Activated naive CD4-positive, alpha-beta T cell treated with anti-CD3 and anti-CD28 coated beads, Interleukin-2, amount 10 ng/mL, durations not matched to agents 7 days and 5 days (primary cell): ENCODE data around the gene RBBP9.
"Not testable (repeated sequence)": the region's sequence is repeated elsewhere in the genome, so short reads cannot be mapped to it uniquely, and the experiment has no call there.

Experiments used
- CTCF ChIA-PET: fragments of 350-600 bp; sonication (Branson Sonifier 250); formaldehyde crosslinking; loops from one replicate; lab custom pipeline; 2021; ENCODE audit warnings: antibody characterized with exemption; lab: Charles Lee
- DNase-seq: peaks from one replicate; pipeline ENCODE4 v3.0.0-alpha.2; 2020
- H3K27ac Mint-ChIP-seq: one replicate; pipeline ENCODE4 v1.8.0; 2021; ENCODE audit warnings: mild to moderate bottlenecking, moderate library complexity, mixed read lengths
- H3K27me3 Mint-ChIP-seq: one replicate; pipeline ENCODE4 v1.8.0; 2021; ENCODE audit warnings: mild to moderate bottlenecking, mixed read lengths
- H3K36me3 Mint-ChIP-seq: one replicate; pipeline ENCODE4 v1.8.0; 2021; ENCODE audit warnings: mixed read lengths
- H3K4me1 Mint-ChIP-seq: one replicate; pipeline ENCODE4 v1.8.0; 2021; ENCODE audit warnings: mixed read lengths
- H3K4me3 Mint-ChIP-seq: one replicate; pipeline ENCODE4 v1.8.0; 2021; ENCODE audit warnings: mild to moderate bottlenecking, moderate library complexity, mixed read lengths
- H3K9me3 Mint-ChIP-seq: one replicate; pipeline ENCODE4 v1.8.0; 2021; ENCODE audit warnings: mixed read lengths

RBBP9 gene

DNA sequence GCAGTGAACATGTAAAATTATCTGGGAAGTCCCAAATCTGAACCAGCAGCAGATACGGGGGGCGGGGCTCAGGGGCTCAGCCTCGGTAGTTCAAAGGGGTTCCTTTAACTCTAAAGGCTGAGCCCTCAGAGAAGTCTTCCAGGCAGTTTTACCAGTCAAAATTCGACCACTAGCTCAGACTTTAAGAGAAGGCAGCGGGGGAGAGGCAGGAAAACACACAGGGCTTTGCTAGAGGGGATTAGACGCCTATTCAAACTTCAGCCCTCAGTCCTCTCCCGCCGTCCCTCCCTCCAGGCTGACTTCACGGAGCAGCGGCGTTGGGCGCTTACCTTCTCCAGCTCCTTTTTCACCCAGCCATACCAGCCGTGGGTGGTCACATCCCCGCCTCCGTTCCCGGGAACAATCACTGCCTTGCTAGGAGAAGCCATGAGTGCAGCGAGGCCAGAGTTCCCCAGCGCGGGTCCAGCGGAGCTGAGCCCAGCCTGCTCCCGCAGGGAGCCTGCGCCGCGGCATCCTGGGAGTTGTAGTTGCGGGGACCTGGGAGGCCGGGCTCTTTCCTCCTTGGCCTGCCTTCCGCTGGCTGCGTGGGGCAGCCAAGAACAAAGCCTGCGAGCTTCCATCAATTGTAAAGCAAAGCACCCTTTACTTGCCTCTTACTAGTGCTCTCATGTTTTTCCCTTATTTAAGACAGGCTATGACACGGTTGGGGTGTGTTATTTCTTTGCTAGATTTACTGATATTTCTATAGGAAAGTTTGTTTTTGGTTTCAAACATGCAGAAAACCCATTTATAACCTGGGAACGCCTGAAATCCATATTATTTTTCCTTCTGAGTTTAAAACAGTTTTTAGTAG is at the start of gene RBBP9:
Gene RBBP9 (minus strand): TSS at position 486 of the 853 bp plus-strand sequence. CDS start 58 bp downstream, at position 428.
- Mint-ChIP-seq H3K4me3 (peak within 1 kb of the TSS; percentile 96), H3K27me3 (peaks cover 3% of the 10 kb centered on the region), H3K27ac (peak within 1 kb of the TSS; percentile 84), H3K4me1 (peaks cover 24% of the 10 kb centered on the region), H3K36me3 (peaks cover 10% of the 10 kb centered on the region), H3K9me3 (no peaks in the 10 kb centered on the region)
- DNase-seq: peak; percentile 86
- CTCF ChIA-PET: interaction anchor here (1.6 to 3.1 kb wide), 3 partner anchors 10 to 30 kb away, joined by 3 to 17 read pairs (median 6); partner anchors contain the start of genes DZANK1, POLR3F and SEC23B

DNA sequence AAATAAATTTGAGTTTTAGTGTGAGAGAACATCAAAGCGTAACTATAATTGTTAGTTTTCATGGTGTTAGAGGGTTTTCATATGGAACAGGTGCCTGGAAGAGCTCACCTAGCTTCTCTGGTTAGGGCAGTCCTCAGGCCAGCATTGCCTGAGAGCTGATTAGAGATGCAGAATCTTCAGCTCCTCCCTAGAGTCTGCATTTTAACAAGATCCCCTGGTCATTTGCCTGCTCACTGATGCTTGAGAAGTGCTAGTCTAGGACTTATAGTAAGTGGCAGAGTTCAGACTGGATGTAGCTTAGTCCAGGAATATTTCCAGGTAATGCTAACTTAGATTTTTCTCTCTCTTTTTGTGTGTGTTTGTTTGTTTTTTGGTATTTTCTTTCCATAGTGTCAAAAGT is 48.5 kb upstream of the RBBP9 start:
- Mint-ChIP-seq H3K9me3 (no peaks in the 10 kb centered on the region), H3K4me1 (no peaks in the 10 kb centered on the region), H3K36me3 (peaks cover 45% of the 10 kb centered on the region), H3K27me3 (no peaks in the 10 kb centered on the region), H3K27ac (no peak overlapping the region), H3K4me3 (no peak overlapping the region)
- CTCF ChIA-PET: no interaction called here
- DNase-seq: no peak

DNA sequence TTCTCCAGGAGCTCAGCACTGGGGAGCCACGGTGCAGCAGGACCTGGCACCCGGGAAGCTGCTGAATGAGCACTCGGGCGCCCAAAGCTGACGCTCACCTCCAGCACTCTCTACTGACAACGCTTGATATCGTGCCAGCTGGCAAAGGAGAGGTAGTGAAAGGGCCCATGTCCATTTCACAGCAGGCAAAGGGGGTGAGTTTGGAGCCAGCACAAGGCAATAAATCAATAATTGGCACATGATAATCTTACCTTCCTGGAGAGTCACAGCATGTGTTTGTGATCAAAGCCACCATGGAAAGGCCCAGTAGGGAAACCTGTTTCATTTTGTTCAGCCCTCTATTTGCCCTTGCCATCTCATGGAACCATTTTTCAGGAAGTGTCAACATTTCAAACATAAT is 46.9 kb upstream of the RBBP9 start:
- DNase-seq: no peak
- H3K4me1 Mint-ChIP-seq: no peaks in the 10 kb centered on the region
- H3K27ac Mint-ChIP-seq: no peak overlapping the region
- H3K9me3 Mint-ChIP-seq: no peaks in the 10 kb centered on the region
- CTCF ChIA-PET: no interaction called here
- H3K36me3 Mint-ChIP-seq: peaks cover 51% of the 10 kb centered on the region
- no peaks in the 10 kb centered on the region for H3K27me3 Mint-ChIP-seq
- H3K4me3 Mint-ChIP-seq: no peak overlapping the region

DNA sequence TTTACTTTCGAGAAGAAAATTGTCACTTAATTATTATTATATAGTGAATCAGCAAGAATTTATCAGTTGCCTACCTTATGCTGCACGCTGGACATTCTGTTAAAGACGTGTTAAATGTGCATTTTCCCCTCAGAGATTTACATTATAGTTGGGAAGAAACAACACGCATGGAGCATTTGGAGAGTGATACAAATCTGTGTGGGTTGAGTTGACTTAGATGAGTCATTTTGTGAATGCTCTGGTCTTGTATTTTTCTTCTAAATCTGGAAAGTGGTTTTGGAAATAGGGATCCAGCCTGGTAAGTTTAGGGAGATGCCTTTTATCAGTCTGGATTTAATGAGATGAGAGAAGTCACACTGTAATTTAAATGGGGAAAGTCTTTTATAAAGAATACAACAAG is 46.2 kb upstream of the RBBP9 start:
- Mint-ChIP-seq H3K4me3 (no peak overlapping the region), H3K27me3 (no peaks in the 10 kb centered on the region), H3K4me1 (no peaks in the 10 kb centered on the region), H3K27ac (no peak overlapping the region), H3K36me3 (peaks cover 46% of the 10 kb centered on the region), H3K9me3 (no peaks in the 10 kb centered on the region)
- no peak for DNase-seq
- CTCF ChIA-PET: no interaction called here

DNA sequence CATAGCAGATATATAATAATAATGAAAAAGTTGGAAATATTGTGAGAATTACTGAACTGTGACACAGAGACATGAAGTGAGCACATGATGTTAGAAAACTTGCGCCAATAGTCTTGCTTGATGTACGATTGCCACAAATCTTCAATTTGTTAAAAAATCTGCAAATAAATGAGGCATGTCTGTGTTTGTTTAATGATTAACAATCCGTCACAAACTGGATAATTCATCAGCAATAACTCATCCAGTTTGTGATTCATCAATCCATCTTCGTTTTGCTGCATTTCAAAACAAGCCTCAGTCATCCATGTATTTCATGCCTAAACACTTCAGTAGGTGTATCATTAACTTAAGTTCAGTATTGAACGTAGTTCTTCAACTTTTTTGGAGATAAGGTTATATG is 44.7 kb upstream of the RBBP9 start:
- Mint-ChIP-seq H3K27me3 (no peaks in the 10 kb centered on the region), H3K9me3 (no peaks in the 10 kb centered on the region), H3K4me1 (no peaks in the 10 kb centered on the region), H3K4me3 (no peak overlapping the region), H3K36me3 (peaks cover 53% of the 10 kb centered on the region), H3K27ac (no peak overlapping the region)
- no peak for DNase-seq
- CTCF ChIA-PET: no interaction called here

DNA sequence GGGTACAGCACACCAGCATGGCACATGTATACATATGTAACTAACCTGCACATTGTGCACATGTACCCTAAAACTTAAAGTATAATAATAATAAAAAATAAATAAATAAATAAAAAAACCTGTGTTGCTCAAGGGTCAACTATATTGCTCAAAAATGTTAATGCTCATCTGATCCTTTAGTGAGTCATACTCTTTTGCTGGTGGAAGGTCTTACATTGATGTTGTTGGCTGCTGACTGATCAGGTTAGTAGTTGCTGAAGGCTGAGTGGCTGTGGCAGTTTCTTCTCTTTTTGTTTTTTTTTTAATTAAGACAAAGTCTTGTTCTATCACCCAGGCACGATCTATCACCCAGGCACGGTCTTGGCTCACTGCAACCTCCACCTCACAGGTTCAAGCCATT is 40.6 kb upstream of the RBBP9 start:
- Mint-ChIP-seq H3K27ac (no peak overlapping the region), H3K36me3 (peaks cover 55% of the 10 kb centered on the region), H3K27me3 (no peaks in the 10 kb centered on the region), H3K9me3 (no peaks in the 10 kb centered on the region), H3K4me1 (no peaks in the 10 kb centered on the region), H3K4me3 (no peak overlapping the region)
- no peak for DNase-seq
- CTCF ChIA-PET: interaction anchor here (0.6 kb wide), 1 partner anchor 64 kb away, joined by 3 read pairs; no protein-coding TSS in a partner anchor

DNA sequence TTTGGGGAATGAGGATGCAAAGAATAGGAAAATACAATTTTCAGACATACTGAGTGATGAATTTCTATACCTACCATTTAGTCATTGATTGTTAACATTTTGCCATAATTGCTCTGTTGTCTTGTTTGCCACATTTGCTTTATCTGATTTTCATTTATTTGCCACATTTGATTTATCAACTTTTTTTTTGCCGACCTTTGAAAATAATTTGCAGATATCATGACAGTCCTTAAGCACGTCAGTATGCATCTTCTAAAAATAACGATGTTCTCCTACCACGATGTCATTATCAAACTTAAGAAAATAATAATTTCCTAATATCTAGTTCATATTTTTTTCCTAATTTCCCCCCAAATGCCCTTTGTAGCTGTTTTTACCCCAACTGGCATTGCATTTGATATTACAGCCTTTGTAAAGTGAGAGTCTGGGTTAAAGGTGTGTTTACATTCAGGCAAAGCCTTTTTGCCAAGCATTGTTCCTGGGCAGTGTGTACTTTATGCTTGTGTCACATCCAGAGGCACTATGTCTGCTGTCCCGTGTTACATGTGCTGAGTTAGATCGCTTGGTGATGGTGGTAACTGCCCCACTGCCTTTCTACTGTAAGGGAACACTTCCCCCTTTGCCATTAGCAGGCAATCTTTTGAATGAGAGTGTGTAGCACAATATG is 37.1 kb upstream of the RBBP9 start:
- Mint-ChIP-seq H3K27me3 (no peaks in the 10 kb centered on the region), H3K4me3 (no peak overlapping the region), H3K27ac (no peak overlapping the region), H3K9me3 (no peaks in the 10 kb centered on the region), H3K4me1 (no peaks in the 10 kb centered on the region), H3K36me3 (peaks cover 67% of the 10 kb centered on the region)
- DNase-seq: no peak
- CTCF ChIA-PET: no interaction called here

DNA sequence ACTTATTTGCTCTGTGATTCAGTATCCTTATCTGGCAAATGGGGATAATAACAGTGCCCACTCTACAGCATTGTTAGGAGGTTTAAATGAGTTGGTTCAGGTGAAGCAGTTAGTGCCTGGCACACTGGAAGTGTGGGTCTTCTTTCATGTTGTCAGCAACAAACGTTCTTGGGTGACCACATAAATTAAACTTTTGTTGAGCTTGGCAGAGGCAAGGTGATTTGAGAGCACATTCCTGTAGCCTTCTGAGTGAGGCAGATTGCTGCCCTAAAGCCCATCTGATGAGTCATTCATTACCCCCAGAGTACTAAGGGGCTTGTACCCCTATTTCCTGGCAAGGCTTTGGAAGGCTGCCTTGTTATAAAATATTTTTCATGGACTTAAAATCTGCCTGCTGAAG is 36.5 kb upstream of the RBBP9 start:
- Mint-ChIP-seq H3K27ac (no peak overlapping the region), H3K9me3 (no peaks in the 10 kb centered on the region), H3K36me3 (peaks cover 72% of the 10 kb centered on the region), H3K4me1 (no peaks in the 10 kb centered on the region), H3K4me3 (no peak overlapping the region), H3K27me3 (no peaks in the 10 kb centered on the region)
- DNase-seq: no peak
- CTCF ChIA-PET: no interaction called here

DNA sequence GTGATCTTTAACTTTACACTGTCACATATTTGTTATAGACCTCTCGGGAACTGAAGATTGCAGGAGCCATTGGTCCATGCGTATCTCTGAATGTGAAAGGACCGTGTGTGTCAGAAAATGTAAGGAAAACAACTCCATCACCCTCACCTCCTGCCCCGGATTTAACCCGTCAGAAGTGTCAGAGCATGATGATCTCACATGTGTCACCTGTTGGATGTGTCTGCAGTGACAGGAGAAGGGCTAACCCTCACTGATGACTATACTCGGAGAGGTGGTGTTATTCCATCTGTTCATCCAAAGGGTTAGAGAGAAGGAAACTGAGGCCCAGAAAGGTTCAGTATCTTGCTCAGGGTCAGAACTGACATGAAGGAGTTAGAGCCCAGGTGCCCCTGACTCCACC is 35.6 kb upstream of the RBBP9 start:
- Mint-ChIP-seq H3K4me1 (no peaks in the 10 kb centered on the region), H3K4me3 (no peak overlapping the region), H3K36me3 (peaks cover 74% of the 10 kb centered on the region), H3K27ac (no peak overlapping the region), H3K27me3 (no peaks in the 10 kb centered on the region), H3K9me3 (no peaks in the 10 kb centered on the region)
- CTCF ChIA-PET: no interaction called here
- no peak for DNase-seq

DNA sequence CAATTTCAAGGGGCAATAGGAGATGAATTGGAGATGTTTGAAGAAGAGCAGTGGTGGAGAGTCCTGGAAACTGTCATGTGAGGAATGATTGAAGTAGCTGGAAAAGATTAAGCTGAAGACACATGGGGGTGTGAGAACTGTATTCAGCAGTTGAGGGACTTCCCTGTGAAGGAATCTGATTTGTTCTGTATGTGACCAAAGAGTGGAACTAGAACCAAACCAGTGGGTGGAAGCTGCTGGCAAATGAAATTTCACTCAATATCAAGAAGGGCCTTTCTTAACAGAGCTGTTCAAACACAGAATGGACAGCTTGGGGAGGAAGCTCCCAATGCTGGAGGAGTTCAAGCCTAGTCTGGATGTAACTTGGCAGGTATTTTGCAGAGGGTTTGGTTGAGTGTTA is 32.0 kb upstream of the RBBP9 start:
- CTCF ChIA-PET: no interaction called here

DNA sequence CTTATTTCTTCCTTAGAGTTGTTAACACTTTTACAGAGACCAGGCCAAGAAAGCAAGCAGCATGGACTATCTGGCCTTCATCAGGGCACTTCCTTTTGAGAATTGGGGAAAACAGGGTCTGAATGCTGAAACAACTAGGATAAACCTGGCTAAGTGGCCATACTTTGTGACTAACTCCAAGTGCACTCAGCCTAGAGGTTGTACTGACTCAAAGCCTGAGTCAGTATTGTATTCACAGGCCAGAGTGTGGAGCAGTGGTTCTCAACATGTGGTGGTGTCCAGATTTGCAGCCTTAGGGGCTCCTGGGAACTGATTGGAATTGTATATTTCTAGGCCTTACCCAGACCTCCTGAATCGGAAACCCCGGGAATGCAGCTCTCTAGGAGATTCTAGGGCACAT is 30.8 kb upstream of the RBBP9 start:
- CTCF ChIA-PET: no interaction called here
- Mint-ChIP-seq H3K27ac (no peak overlapping the region), H3K4me3 (no peak overlapping the region), H3K4me1 (no peaks in the 10 kb centered on the region), H3K27me3 (no peaks in the 10 kb centered on the region), H3K36me3 (peaks cover 63% of the 10 kb centered on the region), H3K9me3 (no peaks in the 10 kb centered on the region)
- DNase-seq: no peak

More for the DNA sequence above, 32.0 kb upstream of the RBBP9 start:
- H3K4me1 Mint-ChIP-seq: no peaks in the 10 kb centered on the region
- H3K27me3 Mint-ChIP-seq: no peaks in the 10 kb centered on the region
- no peak for DNase-seq
- H3K27ac Mint-ChIP-seq: no peak overlapping the region
- no peaks in the 10 kb centered on the region for H3K9me3 Mint-ChIP-seq
- no peak overlapping the region for H3K4me3 Mint-ChIP-seq
- H3K36me3 Mint-ChIP-seq: peaks cover 67% of the 10 kb centered on the region

DNA sequence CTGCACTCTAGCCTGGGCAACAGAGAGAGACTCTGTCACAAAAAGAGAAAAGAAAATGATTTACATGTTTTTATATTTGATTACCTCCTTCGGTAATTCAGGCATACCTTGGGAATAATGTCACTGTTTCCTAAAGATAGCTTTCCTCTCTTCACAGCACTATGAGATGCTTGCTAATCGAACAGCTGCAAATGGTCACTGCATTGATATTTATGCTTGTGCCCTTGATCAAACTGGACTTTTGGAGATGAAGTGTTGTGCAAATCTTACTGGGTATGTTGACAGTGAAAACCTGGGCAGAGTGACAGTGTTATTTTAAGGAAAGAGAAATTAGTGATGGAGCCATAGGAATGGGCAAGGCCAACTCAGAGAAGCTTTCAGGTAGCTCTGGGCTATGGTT is 30.3 kb upstream of the RBBP9 start:
- no peak for DNase-seq
- H3K27ac Mint-ChIP-seq: no peak overlapping the region
- no peaks in the 10 kb centered on the region for H3K27me3 Mint-ChIP-seq
- H3K4me1 Mint-ChIP-seq: no peaks in the 10 kb centered on the region
- H3K9me3 Mint-ChIP-seq: no peaks in the 10 kb centered on the region
- H3K4me3 Mint-ChIP-seq: no peak overlapping the region
- peaks cover 58% of the 10 kb centered on the region for H3K36me3 Mint-ChIP-seq
- CTCF ChIA-PET: no interaction called here

DNA sequence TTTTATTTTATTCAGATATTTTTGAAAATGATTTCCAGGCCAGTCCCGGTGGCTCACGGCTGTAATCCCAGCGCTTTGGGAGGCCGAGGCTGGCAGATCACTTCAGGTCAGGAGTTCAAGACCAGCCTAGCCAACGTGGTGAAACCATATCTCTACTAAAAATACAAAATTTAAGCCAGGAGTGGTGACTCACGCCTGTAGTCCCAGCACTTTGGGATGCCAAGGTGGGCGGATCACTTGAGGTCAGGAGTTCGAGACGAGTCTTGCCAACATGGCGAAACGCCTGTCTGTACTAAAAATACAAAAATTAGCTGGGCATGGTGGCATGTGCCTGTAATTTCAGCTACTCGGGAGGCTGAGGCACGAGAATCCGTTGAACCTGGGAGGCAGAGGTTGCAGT is 29.7 kb upstream of the RBBP9 start:
- CTCF ChIA-PET, H3K9me3 Mint-ChIP-seq, DNase-seq, H3K27me3 Mint-ChIP-seq, H3K27ac Mint-ChIP-seq, H3K4me1 Mint-ChIP-seq, H3K4me3 Mint-ChIP-seq: not testable (repeated sequence)
- H3K36me3 Mint-ChIP-seq: peaks cover 52% of the 10 kb centered on the region

DNA sequence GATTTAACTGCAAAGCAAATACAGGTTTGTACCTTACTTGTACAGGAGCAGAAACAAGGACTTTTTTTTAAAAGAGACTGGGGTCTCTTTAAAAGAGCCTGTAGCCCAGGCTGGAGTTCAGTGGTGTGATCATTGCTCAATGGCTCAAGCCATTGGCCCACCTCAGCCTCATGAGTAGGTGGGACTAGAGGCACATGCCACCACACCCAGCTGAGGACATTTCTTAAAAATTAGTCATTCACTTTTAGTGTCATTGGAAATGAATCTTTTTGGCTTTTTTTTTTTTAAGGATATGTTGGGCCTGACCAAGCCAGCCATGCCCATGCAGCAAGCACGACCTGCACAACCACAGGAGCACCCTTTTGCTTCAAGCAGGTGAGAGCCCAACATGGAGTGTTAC is 27.6 kb upstream of the RBBP9 start:
- Mint-ChIP-seq H3K4me1 (no peaks in the 10 kb centered on the region), H3K27me3 (no peaks in the 10 kb centered on the region), H3K36me3 (peaks cover 37% of the 10 kb centered on the region), H3K4me3 (no peak overlapping the region), H3K9me3 (no peaks in the 10 kb centered on the region), H3K27ac (no peak overlapping the region)
- CTCF ChIA-PET: interaction anchor here (1.0 kb wide), 1 partner anchor 10 kb away, joined by 3 read pairs; no protein-coding TSS in a partner anchor
- no peak for DNase-seq

DNA sequence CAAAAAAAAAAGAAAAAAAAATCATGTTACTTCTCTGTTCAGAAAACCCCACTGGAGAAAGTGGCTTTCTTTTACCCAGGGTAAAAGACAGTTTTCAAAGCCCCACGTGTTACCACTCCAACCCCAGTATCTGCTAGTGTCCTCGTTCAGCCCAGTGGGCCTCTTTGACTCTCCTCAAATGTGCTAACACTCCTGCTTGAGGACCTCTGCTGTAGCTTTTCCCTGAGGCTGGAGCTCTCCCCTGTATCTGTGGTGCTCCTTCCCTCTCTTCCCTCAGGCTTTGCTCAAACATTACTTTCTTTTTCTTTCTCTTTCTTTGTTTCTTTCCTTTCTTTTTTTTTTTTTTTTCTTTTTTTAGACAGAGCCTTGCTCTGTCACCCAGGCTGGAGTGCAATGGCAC is 26.0 kb upstream of the RBBP9 start:
- CTCF ChIA-PET: no interaction called here
- Mint-ChIP-seq H3K27ac (no peak overlapping the region), H3K36me3 (peaks cover 24% of the 10 kb centered on the region), H3K9me3 (no peaks in the 10 kb centered on the region), H3K4me3 (no peak overlapping the region), H3K27me3 (no peaks in the 10 kb centered on the region), H3K4me1 (no peaks in the 10 kb centered on the region)
- no peak for DNase-seq
